ENCODE measurements around the gene MYF5.

Gene MYF5

DNA sequence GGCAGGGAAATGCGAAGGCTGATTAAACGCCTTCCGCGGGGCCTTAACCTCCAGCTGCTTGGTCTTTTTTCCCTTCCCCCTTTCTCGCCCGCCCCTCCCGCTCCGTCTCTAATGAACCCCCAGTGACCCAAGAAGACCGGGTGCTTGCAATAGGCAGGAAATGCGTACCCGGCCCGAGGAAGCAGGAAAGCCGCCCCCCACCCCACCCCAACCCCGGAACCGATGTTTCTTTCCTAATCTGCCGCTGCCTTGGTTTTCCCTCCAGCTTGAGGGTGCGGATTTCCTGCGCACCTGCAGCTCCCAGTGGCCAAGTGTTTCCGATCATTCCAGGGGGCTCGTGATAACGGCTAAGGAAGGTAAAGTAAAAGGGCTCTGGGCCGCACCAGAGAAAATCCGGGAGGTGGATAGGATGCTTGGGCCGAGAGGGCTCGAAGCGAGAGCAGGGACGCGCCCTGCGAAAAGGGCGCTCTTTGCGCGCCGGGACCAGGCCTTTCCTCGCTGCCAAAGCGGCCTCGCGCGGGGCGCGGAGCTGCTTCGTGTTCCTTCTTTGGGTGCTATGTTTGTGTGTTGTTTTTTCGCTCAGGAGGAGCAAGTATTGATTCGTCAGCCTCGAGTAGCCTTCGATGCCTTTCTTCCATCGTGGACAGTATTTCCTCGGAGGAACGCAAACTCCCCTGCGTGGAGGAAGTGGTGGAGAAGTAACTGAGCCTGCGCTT, 8.3 kb upstream of the MYF5 start:
- no peak for DNase-seq

DNA sequence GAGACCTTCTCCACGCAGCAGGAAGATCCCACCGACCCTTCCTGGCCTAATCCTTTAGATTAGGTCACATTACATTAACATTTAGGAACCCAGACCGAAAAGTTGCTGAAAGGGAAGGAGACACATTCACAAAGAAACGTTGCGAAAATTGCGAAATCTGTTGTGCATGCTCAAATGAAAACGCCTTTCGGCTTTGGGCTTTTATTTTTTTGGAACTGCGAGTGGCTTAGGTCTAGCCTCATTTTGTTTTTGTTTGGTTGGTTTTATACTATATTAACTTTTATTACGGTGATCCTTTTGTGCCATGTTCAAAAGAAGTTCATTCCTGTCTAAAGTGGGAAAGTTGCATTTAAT, 7.8 kb upstream of the MYF5 start:
- DNase-seq, result no peak

DNA sequence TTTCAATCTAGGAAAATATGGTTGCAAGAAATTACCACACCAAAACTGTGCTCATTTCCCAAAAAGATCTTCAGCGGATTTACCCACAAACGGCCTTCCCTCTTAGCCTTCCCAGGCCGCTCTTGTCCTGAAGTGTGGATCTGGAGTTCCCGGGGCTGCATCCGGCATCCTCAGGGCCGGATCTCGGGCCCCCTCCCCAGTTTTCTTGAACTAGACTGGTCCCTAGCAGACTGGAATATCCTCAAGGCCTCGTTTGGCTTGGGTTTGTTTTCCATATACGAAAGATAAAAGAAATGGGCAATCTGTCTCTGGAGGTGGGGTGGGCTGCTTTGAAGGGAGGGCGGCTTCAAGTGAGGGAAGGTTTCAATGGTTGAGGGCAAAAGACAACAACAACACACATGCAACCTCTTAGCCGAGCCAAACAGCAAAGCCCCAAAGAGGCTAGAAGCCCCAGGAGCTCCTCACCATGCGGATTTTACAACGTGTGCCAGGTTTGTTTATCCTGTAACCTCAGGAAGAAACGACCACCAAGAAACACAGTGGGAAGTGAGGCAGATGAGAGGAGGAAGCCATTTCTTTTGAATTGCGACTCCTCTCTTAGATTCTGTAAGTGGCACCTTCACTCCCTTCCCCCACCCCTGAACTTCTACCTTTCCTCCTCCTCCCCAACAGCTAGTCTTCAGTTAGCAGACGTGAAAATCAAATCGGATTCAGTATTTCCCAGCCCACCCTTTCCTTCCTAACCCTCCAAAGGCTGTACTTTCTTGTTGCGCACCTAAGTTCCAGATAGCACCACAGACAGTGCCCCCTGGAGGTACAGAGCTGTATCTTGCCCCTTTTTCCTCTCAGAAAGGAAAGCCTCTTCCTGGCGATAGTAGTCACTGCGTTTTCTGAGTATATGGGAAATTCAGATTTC, 6.6 kb upstream of the MYF5 start:
- DNase-seq, result no peak

DNA sequence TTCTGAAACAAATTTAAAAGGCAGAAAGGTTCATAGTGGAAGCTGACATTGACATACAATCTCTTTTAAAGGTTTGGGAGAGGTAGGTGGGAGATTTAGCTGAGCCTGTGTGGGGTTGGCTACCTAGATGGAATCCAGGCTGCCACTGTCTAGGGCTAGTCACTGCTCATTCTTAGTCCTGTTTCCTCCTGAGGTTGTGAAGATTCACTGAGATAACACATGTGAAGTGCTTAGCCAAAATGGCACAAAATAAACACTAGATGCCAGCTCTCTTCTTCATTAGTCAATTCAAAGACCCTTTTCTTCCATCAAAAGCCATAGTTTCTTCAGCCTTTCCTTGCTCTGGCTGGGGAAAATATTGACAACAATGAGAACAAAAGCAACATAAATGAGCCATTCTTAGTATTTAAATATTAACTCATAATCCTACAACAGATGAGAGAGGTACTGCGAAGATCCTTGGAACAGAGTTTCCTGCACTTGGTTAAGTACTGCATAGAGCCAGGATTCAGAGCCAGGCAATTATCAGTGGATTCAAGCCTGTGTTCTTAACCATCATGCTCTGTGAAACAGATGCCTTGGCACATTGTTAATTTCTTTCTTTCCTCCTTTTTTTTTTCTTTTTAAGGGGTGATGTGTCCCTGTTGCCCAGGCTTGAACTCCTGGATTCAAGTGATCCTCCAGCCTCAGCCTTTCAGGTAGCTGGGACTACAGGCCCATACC, 5.8 kb upstream of the MYF5 start:
- no peak for DNase-seq

DNA sequence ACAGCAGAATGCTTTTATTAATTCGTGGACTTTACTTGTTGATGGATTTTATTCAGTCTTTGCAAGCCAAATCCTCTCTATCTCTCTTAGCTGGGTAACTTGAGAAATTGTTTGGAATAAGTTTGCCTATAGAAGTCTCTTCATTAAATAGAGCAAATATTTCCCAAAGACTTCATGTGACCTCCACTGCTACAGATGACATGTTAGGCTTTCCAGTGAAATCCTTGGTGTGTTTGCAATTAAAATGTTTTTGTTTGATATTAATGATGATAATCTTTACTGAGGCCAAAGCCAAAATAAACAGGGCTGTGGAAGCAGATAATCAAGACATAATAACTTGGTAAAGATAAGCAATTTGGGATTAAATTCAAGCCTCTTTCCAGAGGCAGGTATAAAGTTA, 4.8 kb upstream of the MYF5 start:
- no peak for DNase-seq

DNA sequence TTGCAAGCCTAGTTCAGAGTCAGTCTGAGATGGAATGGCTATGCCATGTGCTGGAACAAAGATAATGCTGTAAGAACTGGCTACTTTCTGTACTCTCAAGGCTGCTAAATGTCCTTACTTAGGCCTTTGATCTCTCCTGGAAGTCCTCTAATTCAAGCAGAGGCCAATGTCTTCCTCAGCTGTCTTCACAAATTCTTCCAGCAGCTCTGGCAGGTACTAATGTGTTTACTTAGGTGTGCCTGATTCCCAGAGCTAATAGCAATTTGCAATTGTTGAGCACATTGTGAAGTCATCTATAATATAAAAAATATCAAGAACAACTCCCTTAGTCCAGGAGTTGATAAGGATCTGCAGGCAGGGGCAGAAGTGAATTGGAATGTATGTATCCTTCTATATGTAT, 3.8 kb upstream of the MYF5 start:
- no peak for DNase-seq

DNA sequence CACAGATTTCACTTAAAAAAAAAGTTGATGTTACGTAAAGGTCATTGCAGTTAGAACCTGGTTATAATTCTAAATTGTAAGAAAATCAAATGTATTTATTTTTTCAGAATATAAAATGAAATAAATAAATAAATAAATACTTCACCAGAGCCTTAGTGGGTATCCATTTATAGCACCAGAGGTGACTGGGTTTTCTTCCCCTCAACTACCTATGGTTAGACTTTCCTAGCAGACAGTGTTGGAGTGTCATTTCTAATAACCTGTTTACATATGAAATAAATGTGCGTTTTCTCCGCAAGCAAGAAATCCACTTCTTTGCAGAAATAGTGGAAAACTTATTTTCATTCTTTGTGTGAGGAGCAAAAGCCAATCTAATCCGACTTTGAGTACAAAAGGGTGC, 3.3 kb upstream of the MYF5 start:
- DNase-seq, result no peak

DNA sequence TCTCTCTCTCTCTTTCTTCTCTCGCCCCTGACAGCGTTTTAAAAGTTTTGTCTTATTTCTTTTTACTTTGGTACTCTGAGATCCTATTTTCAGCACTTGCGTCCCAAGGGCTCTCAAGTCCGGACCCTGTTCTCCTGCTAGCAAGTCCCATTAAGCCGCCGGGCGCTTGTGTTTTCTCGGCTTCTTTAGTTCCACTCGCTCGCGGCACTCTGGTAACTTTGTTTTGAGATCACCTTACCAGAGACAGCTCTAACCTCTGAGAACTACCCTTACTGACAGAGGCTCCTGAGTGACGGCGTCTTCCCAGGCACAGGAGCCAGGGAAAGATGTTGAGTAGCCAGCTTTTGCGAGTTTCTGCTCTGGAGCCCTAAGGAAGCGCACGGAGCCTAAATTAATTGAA, 2.7 kb upstream of the MYF5 start:
- DNase-seq, result no peak

DNA sequence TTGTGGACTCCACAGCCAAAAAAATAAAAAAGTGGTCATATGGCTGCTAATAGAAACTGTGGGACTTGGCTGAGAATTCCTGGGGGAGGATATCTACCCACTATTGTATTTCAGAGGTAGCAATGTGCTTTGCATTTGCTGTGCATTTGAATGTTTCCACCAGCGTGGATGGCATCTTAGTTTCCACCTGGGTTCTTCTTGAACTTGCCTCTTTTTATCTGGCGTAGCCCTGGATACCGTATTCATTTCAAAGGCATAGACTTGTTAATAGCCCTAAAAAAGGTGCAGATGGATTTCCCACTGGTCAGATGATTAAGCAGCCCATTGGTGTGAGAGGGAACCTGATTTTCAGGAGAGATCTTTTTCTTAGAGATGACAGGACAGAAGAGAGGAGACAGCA, 1.9 kb upstream of the MYF5 start:
- DNase-seq, result no peak

DNA sequence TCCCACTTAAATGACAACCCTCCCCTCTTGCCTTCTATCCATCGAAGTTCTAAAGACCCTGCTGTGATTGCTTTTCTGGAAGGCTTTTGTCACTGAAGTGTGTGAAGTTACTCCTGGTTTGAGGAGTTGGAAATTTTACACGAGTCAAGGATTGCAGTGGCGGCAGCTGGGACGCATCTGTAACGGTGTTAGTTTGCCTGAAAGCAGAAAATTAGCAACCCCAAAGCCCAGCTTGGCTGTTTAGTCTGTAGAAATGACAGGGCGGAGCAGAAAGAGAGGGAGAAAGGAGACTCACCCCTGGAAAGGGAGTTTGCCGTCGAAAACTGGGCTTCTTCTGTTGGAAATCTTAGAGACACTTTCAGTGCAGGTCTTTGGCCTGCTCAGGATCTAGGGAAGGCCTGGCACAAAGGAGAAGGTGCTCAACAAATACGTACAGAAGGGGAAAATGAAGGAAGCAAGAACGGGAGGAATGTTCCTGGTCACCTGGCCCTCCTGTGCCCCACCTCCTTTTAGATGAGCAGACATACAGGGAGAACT, 931 bp upstream of the MYF5 start:
- no peak for DNase-seq

DNA sequence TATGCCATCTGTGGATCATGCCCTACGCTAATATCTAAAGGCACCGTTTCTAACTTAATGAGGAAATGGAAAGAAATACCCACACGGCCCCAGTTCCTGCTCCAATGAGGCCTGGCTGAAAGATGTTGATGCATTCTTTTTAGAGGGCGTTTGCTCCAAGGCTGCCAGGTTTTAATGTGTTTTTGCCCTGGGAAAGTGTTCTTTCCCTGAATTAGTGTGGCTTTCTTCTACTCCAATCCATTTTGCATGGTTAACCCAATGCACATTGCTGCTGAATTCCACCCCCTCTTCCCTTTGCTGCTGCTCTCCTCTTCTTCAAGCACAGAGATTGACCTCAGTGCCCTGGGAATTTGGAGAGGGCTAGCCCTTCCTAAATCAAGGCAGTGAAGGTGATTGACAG, 1.1 kb downstream of the MYF5 start:
- DNase-seq, result no peak

DNA sequence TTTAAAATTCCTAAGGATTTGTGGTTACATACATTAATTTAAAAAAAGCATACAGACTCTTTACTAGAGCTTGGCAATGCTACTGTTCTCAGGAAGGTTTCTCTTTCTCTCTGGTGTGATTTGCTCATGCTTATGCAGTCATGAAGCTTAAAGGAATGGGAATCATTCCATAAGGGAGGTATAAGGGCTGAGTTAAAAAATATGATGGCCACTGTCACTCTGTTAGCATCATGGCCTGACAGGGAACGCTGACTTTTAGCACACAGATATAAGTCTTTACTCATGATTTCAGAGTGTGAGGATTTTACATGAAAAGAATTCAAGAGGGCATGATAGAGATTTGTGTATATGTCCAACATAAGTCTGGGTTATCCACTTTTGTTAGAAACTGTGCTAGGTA, 3.8 kb downstream of the MYF5 start:
- DNase-seq, result no peak

DNA sequence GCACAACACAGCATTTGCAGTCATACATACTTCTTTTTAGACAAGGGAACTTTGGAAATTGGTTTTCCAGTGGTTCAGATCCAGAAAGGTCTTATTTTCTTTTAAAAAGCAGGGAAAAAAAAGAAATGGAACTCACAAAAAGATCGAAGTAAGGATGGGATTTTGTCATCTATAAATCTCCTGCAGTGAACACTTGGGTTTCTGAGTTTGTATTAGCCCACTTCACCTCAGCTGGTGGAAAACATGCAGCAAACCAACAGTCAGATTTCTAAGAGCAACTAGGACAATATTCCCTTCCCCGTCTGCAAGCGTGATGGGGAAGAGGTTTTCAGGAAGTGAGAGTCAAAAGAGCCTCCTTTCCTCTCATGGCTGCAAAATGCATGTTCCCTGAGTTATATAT, 4.6 kb downstream of the MYF5 start:
- no peak for DNase-seq

DNA sequence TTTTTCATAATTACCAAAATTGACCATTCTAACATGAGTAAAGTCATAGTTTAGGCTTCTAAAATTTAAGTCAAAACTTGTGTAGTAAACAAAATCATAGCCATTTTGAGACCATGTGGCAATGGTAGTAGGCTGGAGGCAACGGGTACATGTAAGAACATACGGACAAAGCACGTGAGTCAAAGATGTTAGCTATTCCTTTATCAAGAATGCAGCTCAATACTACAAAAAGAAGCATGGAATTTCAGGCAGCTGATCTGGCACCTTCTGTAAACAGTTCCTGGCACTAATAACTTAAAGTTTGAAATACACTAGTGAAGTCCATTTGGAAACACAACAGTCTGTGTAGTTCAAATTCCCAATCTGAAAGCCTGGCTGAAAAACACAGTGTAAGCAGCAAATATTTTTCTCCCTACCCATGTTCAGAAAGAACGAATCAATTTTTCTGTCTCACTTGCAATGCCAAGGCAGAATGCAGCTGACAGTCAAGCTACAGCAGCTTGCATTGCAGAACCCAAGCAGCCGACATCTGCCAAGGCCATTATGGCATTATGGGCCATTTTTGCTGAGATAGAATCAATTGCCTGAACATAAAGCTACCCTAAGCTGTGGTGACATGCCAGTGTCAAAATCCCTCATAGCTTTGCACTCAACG, 29.3 kb downstream of the MYF5 start:
- no peak for DNase-seq

DNA sequence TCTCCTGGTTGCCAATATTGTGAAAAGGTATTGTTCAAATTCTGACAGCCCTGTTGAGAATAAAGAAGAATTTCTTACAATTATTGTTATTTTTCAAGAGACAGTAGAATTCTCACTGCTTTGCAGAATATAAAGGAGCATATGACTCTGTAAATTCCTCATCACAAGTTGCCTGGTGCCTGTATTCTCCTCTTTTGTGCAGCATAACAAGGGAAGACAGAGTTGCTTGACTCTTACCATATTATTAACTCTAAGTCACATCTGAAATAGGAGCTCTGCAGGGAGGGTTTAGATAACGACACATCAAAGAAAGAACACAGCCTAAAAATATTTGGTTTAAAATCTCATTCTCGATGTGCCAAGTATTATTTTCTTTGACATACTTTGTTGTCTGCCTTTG, 31.1 kb downstream of the MYF5 start:
- no peak for DNase-seq

DNA sequence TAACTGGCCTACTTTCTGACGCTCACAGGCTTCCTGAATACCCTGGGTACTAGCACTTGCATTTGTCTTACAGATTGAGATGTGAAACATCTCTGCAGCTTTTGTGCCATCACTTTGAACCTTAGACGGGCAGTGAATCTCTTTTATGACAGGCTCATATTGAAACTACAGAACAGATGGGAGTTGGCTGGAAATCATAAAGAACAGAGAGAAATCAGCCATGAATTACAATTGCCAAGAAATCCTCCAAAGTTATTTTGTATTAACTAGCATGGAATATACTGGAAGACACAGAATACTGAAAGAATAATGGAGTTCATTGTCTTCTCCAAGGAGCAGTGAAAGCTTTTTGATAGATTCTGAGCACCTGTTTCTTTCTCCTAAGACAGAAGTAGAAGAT, 32.7 kb downstream of the MYF5 start:
- no peak for DNase-seq

DNA sequence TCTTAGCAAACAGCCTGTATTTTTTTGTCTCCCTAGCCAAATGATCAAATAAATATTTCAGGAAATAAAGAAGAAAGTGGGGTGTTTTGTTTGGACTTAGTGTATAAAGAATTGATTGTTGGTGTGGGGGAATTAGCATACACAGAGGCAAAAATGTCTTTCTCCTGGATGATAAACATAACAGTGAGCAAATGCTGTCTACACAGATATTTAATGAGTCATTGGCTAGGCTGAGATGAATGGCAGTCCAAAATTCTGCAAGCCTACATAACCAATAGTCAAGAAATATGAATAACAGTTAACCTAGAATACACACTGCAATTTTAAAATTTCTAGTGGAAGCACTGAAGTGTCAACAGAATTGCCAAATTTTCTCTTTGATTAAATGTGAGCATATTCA, 35.8 kb downstream of the MYF5 start:
- DNase-seq, result no peak

DNA sequence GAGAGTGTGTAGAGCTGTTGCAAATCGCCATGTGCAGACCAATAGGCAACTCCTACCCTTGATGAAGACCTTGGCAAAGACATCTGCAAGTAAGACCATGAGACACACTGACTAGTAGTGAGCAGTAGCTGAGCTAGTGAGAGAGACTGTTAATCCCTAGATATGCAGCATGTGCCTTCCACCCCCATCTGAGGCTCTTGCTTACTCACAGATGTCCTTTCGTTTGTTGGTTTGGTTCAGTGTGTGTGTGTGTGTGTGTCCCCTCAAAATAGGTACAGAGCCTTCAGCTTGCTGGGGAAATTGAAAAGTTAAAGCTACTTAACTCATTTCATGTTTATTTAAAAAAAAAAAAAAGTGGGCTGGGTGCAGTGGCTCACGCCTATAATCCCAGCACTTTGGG, 37.6 kb downstream of the MYF5 start:
- DNase-seq, result no peak

DNA sequence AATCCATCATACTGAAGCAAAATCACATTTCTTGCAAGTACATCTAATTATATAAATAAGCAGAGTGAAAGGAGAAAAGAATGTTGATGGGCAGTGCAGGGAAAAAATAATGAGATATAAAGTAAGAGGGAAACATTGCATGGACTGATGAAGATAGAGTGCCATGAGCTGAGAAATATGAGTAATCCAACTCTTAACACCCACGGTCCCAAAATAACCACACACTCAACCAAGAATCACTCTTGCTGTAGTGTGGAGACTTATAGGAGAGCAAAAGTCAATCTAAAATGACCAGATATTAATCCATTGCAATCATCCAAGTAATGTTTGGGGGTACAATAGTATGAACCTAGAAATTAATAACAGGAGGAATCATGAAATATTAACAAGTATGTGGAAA, 40.2 kb downstream of the MYF5 start:
- no peak for DNase-seq

DNA sequence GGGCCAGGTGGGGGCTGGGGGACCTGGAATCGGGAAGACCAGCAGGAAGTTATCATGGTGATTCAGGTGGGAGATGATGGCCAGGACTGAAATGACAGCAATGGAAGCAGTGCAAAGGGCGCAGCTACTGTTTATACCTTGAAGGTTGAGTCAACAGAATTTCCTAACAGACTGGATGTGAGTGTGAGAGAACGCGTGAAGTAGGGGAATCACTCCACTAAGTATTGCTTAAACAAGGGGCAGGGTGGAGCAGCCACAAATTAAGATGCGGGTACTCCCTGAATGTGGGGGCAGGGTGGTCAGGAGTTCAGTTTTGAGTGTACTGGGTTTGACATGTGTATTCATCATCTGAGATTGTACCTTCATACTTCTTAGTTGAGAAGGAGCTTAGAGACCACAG, 45.1 kb downstream of the MYF5 start:
- DNase-seq, result no peak

DNA sequence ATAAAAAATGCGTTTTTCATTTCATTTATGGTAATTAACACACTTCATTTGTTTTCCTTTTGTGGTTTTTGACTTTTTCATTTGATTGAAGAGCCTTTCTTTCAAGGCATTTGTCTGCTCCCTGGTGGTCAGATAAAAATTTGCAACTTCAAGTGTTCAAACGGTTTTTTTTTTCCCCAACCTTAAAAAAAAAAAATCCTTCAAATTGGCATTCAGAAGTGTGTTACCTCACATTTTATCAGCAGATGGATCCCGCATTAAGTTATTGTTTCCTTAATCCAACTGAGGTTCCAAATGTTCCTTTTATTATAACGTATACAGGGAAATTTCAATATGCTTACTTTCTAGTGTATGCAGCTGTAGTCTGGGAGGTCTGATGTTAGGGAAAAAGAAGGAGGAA, 47.2 kb downstream of the MYF5 start:
- DNase-seq, result peak; percentile 0

DNA sequence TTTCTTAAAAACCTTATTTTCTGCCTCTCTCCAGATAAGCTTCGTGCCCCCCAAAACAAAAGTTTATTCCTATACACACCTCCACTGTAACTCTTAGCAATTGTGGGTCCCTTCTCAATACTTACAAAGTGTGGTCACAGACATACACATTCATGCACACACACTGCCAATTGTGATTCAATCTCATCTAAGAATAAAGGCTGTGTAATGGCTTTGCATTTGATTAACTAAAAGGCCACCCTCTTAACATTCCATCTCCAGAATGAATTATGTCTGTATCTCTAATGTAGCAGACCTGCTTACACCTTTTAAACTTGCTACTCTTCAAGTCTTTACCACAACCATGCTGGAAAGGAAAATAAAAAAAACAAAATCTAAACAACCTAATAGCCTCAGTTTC, 49.5 kb downstream of the MYF5 start:
- no peak for DNase-seq

DNA sequence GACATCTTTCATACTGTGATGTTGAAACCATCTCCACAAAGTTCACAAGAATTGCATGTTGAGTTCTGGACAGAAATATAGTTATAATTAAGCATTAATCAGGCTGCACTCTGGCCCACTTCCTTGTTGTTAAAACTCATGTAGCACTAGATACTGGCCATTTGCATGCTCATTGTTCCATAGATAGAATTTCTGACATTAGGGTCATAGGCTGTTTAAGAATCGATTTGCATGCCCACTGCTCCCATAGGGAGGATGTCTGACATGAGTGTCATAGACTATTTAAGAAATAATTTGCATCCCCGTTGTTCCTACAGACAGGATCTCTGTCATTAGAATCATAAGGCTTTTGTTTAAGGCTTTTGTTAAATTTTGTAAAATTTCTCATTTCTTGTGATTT, 50.2 kb downstream of the MYF5 start:
- no peak for DNase-seq
